ENCODE results near the gene GALNT18.

DNA sequence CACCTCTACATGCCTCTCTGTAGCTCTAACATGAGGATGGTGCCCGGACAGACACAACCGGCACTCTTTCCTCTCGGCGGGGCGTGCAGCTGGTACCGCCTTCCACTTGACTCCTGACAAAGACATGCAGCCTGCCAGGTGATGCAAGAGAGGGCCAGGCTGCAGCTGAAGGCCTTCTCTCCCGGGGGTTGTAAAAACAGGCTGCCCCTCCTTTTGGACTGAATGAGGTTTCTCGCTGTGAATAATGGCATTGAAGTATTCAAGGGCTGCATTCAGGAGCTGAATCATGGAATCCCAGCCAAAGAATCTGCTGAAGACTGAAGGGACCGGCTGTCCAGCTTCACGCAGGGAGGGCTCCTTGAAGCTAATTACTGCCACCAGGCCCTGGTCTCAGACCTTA lies 110.9 kb downstream of the GALNT18 start:
- TF ChIP-seq CTCF (conservative IDR thresholded peaks at IDR 0.05; ENCODE audit: low read length), result no peak
- TF ChIP-seq EZH2phosphoT487 (IDR thresholded peaks at IDR 0.05; ENCODE audit: borderline replicate concordance, low read depth, low read length), result no peak

Data from OCI-LY7 (cell line).